Measurements from ENCODE around the gene PCYT1A. TPM values are rescaled to one million over a fixed set of nuclear protein-coding genes. Genes with fewer than 3 reads are reported as not detected.

PCYT1A gene
- total and polyA plus RNA-seq, 3 experiments from 2014 or later = 20.0 to 61.0 (median 60.1) TPM

GRCh38 chr3:196232882-196233251, 54.7 kb downstream of the PCYT1A start:
- H3K27me3 ChIP-seq (ENCODE audit: insufficient read depth, low read length, poor library complexity, severe bottlenecking) = no peaks in the 10 kb centered on the region
- no peak overlapping the region for H3K4me3 ChIP-seq (ENCODE audit: low read length)
- no peaks in the 10 kb centered on the region for H3K9me3 Mint-ChIP-seq
- H3K4me3 Mint-ChIP-seq = no peak overlapping the region
- H3K27me3 Mint-ChIP-seq = no peaks in the 10 kb centered on the region
- DNase-seq = no peak
- no peaks in the 10 kb centered on the region for H3K9me3 ChIP-seq (ENCODE audit: low read length)
- H3K4me1 ChIP-seq (ENCODE audit: insufficient read depth, low read length) = no peaks in the 10 kb centered on the region
- peaks cover 4 to 16% (median 10%) of the 10 kb centered on the region in 3 donors for H3K4me1 Mint-ChIP-seq
- H3K36me3 Mint-ChIP-seq = peaks cover 0 to 19% (median 0%) of the 10 kb centered on the region in 3 donors
- POLR2A ChIA-PET = interaction anchor here (0.6 kb wide), 1 partner anchor 80 kb away, joined by 4 read pairs; no protein-coding TSS in a partner anchor
- H3K27ac ChIP-seq (ENCODE audit: low read depth, low read length) = no peak overlapping the region
- H3K27ac Mint-ChIP-seq = peak overlapping the region in 3 of 8 donors; percentile 12 to 67 (median 27)
- peaks cover 8% of the 10 kb centered on the region for H3K36me3 ChIP-seq (ENCODE audit: insufficient read depth, low read length)
- CTCF ChIA-PET = no interaction called here

DNA sequence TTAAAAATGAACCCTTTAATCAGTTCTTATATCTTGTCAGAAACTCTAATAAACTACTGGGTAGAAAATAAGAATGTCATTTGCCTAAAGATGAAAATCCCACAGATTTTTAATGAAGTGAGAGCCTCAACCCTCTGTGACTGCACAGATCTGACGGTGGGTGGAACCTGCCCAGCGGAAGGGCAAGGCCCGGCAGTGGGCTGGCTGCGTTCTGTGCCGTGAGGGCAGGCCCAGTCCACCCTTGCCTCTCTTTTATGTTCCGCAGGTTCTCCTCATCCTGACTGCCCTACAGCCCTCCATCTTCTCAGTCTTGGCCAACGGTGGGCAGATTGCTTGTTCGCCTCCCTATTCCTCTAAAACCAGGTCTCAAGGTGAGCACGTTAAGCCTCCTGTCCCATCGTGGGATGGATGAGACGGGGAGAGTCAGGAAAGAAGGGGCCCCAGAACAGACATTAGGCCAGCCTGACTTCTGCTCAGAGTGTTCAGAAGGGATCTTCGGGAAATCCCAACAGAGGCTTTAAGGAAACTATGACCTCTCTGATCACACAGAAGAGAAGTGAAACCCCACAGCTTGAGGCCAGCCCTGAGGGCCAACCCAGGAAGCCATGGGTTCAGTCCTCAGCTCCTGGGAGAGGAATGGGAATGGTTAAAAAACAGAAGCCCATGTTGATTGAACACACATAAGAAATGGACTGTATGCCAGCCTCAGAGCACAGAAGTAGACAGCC, 55.2 kb downstream of the PCYT1A start:
- no peaks in the 10 kb centered on the region for H3K27me3 Mint-ChIP-seq
- no peak overlapping the region for H3K4me3 Mint-ChIP-seq
- H3K9me3 Mint-ChIP-seq = no peaks in the 10 kb centered on the region
- no peak for DNase-seq
- POLR2A ChIA-PET = interaction anchor here (0.6 kb wide), 1 partner anchor 81 kb away, joined by 4 read pairs; no protein-coding TSS in a partner anchor
- H3K36me3 Mint-ChIP-seq = peaks cover 0 to 13% (median 0%) of the 10 kb centered on the region in 3 donors
- Histone ChIP-seq H3K27ac (ENCODE audit: low read depth, low read length) (no peak overlapping the region), H3K27me3 (ENCODE audit: insufficient read depth, low read length, poor library complexity, severe bottlenecking) (no peaks in the 10 kb centered on the region), H3K4me3 (ENCODE audit: low read length) (no peak overlapping the region), H3K9me3 (ENCODE audit: low read length) (no peaks in the 10 kb centered on the region), H3K4me1 (ENCODE audit: insufficient read depth, low read length) (no peaks in the 10 kb centered on the region), H3K36me3 (ENCODE audit: insufficient read depth, low read length) (peaks cover 6% of the 10 kb centered on the region)
- H3K4me1 Mint-ChIP-seq = peaks cover 3 to 10% (median 4%) of the 10 kb centered on the region in 3 donors
- CTCF ChIA-PET = no interaction called here
- peak overlapping the region in 1 of 8 donors; percentile 67 for H3K27ac Mint-ChIP-seq

DNA sequence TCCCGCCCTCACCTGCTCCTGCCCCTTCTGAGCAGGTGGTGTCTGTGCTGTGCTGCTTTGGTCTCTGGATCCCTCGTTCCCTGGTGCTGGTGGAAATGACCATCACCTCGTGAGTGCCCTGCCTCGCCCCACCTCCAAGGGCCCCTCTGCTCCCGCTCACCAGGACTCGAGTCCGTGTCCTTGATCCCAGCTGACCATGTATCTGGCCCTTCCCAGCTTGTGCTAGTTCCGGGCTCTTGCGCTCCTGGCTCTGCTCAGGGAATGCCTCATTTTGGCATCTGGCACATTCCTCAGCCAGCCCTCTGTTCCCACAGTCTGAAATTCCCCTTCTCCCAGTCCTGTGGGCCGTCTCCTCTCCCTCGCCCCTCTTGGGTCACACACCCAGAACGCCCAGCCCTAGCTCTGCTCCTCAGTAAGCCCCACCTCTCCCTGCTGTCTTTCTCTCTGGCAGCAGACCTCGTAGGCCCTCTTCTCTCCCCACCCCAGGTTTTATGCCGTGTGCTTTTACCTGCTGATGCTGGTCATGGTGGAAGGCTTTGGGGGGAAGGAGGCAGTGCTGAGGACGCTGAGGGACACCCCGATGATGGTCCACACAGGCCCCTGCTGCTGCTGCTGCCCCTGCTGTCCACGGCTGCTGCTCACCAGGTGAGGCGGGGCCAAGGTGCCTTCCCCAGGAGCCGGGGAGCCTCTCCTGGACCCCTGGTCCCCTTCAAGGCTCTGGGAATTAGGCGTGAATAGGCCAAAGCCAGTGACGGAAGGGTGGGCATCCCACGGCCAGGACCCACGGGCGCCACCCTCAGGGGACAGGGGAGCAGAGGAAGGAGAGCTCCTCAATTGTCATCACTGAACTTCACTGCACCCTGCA, 59.7 kb downstream of the PCYT1A start:
- Histone ChIP-seq H3K9me3 (ENCODE audit: low read length) (no peaks in the 10 kb centered on the region), H3K4me1 (ENCODE audit: insufficient read depth, low read length) (no peaks in the 10 kb centered on the region), H3K27me3 (ENCODE audit: insufficient read depth, low read length, poor library complexity, severe bottlenecking) (no peaks in the 10 kb centered on the region), H3K27ac (ENCODE audit: low read depth, low read length) (no peak overlapping the region), H3K4me3 (ENCODE audit: low read length) (no peak overlapping the region), H3K36me3 (ENCODE audit: insufficient read depth, low read length) (no peaks in the 10 kb centered on the region)
- H3K27me3 Mint-ChIP-seq = peaks cover 5 to 10% of the 10 kb centered on the region in 2 donors
- POLR2A ChIA-PET = interaction anchor here (0.5 kb wide), 1 partner anchor 40 kb away, joined by 3 read pairs; no protein-coding TSS in a partner anchor
- no peaks in the 10 kb centered on the region for H3K36me3 Mint-ChIP-seq
- H3K4me1 Mint-ChIP-seq = no peaks in the 10 kb centered on the region
- CTCF ChIA-PET = interaction anchor here (1.2 kb wide), 1 partner anchor 155 kb away, joined by 6 read pairs; no protein-coding TSS in a partner anchor
- no peak for DNase-seq
- H3K4me3 Mint-ChIP-seq = no peak overlapping the region
- no peak overlapping the region for H3K27ac Mint-ChIP-seq
- H3K9me3 Mint-ChIP-seq = no peaks in the 10 kb centered on the region

DNA sequence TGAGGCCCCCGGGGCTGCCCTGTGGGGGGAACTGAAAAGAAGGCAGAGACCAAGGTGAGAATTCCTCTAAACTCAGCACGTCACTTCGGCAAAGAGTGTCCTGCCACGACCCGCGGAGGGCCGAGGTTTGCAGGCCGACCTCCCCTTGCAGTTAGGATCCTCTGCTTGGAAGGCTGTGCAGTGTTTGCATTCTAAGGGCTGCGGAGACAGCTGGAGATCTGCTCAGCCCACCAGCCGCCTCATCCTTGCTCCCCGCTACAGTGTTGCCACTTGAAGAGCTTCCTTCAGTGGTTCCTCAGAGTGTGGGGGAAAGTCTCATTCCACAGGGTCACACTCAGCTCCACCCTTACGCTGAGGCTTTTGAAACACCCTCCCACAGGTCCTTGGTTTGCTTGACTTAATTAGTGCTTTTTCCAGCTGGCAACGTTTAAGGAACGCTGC, 60.4 kb downstream of the PCYT1A start:
- H3K4me3 ChIP-seq (ENCODE audit: low read length) = no peak overlapping the region
- H3K27me3 ChIP-seq (ENCODE audit: insufficient read depth, low read length, poor library complexity, severe bottlenecking) = no peaks in the 10 kb centered on the region
- H3K36me3 Mint-ChIP-seq = no peaks in the 10 kb centered on the region
- no peak overlapping the region for H3K27ac Mint-ChIP-seq
- ChIA-PET POLR2A (interaction anchor here (0.6 kb wide), 1 partner anchor 45 kb away, joined by 12 read pairs; no protein-coding TSS in a partner anchor), CTCF (interaction anchor here (1.2 kb wide), 1 partner anchor 154 kb away, joined by 6 read pairs; no protein-coding TSS in a partner anchor)
- H3K4me1 Mint-ChIP-seq = no peaks in the 10 kb centered on the region
- H3K9me3 ChIP-seq (ENCODE audit: low read length) = no peaks in the 10 kb centered on the region
- no peak overlapping the region for H3K27ac ChIP-seq (ENCODE audit: low read depth, low read length)
- no peak overlapping the region for H3K4me3 Mint-ChIP-seq
- H3K27me3 Mint-ChIP-seq = peaks cover 7 to 11% of the 10 kb centered on the region in 2 donors
- DNase-seq = no peak
- H3K4me1 ChIP-seq (ENCODE audit: insufficient read depth, low read length) = no peaks in the 10 kb centered on the region
- no peaks in the 10 kb centered on the region for H3K36me3 ChIP-seq (ENCODE audit: insufficient read depth, low read length)
- no peaks in the 10 kb centered on the region for H3K9me3 Mint-ChIP-seq

- H3K4me3 Mint-ChIP-seq = no peak overlapping the region
- CTCF ChIA-PET = no interaction called here
- H3K36me3 ChIP-seq (ENCODE audit: insufficient read depth, low read length) = no peaks in the 10 kb centered on the region
- no peaks in the 10 kb centered on the region for H3K4me1 Mint-ChIP-seq
- H3K27ac Mint-ChIP-seq = no peak overlapping the region
- no peaks in the 10 kb centered on the region for H3K36me3 Mint-ChIP-seq
- no peaks in the 10 kb centered on the region for H3K4me1 ChIP-seq (ENCODE audit: insufficient read depth, low read length)
- POLR2A ChIA-PET = no interaction called here
- no peaks in the 10 kb centered on the region for H3K9me3 Mint-ChIP-seq
- peaks cover 7 to 11% of the 10 kb centered on the region in 2 donors for H3K27me3 Mint-ChIP-seq
- H3K27me3 ChIP-seq (ENCODE audit: insufficient read depth, low read length, poor library complexity, severe bottlenecking) = no peaks in the 10 kb centered on the region
- H3K27ac ChIP-seq (ENCODE audit: low read depth, low read length) = no peak overlapping the region
- no peaks in the 10 kb centered on the region for H3K9me3 ChIP-seq (ENCODE audit: low read length)
- no peak for DNase-seq
- no peak overlapping the region for H3K4me3 ChIP-seq (ENCODE audit: low read length)
These were observed 61.7 kb downstream of the PCYT1A start for GRCh38 chr3:196225763-196226364.

GRCh38 chr3:196225086-196225485, 62.4 kb downstream of the PCYT1A start:
- Histone ChIP-seq H3K27me3 (ENCODE audit: insufficient read depth, low read length, poor library complexity, severe bottlenecking) (no peaks in the 10 kb centered on the region), H3K27ac (ENCODE audit: low read depth, low read length) (no peak overlapping the region), H3K4me1 (ENCODE audit: insufficient read depth, low read length) (no peaks in the 10 kb centered on the region), H3K4me3 (ENCODE audit: low read length) (no peak overlapping the region), H3K36me3 (ENCODE audit: insufficient read depth, low read length) (no peaks in the 10 kb centered on the region), H3K9me3 (ENCODE audit: low read length) (no peaks in the 10 kb centered on the region)
- no peak for DNase-seq
- no peak overlapping the region for H3K27ac Mint-ChIP-seq
- peaks cover 0 to 2% (median 0%) of the 10 kb centered on the region in 3 donors for H3K4me1 Mint-ChIP-seq
- CTCF ChIA-PET = no interaction called here
- no peaks in the 10 kb centered on the region for H3K36me3 Mint-ChIP-seq
- peaks cover 7 to 11% of the 10 kb centered on the region in 2 donors for H3K27me3 Mint-ChIP-seq
- no peak overlapping the region for H3K4me3 Mint-ChIP-seq
- POLR2A ChIA-PET = no interaction called here
- no peaks in the 10 kb centered on the region for H3K9me3 Mint-ChIP-seq

- Histone ChIP-seq H3K4me3 (ENCODE audit: low read length) (no peak overlapping the region), H3K27me3 (ENCODE audit: insufficient read depth, low read length, poor library complexity, severe bottlenecking) (no peaks in the 10 kb centered on the region), H3K36me3 (ENCODE audit: insufficient read depth, low read length) (no peaks in the 10 kb centered on the region), H3K9me3 (ENCODE audit: low read length) (no peaks in the 10 kb centered on the region), H3K27ac (ENCODE audit: low read depth, low read length) (no peak overlapping the region), H3K4me1 (ENCODE audit: insufficient read depth, low read length) (peaks cover 16% of the 10 kb centered on the region)
- H3K27ac Mint-ChIP-seq = peak overlapping the region in 1 of 8 donors; percentile 44
- H3K36me3 Mint-ChIP-seq = no peaks in the 10 kb centered on the region
- H3K27me3 Mint-ChIP-seq = peaks cover 7 to 11% of the 10 kb centered on the region in 2 donors
- DNase-seq = no peak
- H3K4me1 Mint-ChIP-seq = peaks cover 9 to 13% (median 12%) of the 10 kb centered on the region in 3 donors
- no peak overlapping the region for H3K4me3 Mint-ChIP-seq
- H3K9me3 Mint-ChIP-seq = no peaks in the 10 kb centered on the region
- ChIA-PET CTCF (no interaction called here), POLR2A (no interaction called here)
These were observed 64.5 kb downstream of the PCYT1A start for GRCh38 chr3:196222876-196223595.

Data from CD8-positive, alpha-beta memory T cell (primary cell).